ENCODE results near the gene MOB3B.

- no peak for TF ChIP-seq CTCF (IDR thresholded peaks at IDR 0.05)
- no peak for TF ChIP-seq POLR2A (IDR thresholded peaks at IDR 0.05)
- no peak for TF ChIP-seq POLR2AphosphoS5 (IDR thresholded peaks at IDR 0.05)
Observed at GRCh38 chr9:27511771-27512170, 17.8 kb downstream of the MOB3B start.
